ENCODE measurements around the gene LDLRAD1.
"Not testable (repeated sequence)": the region's sequence is repeated elsewhere in the genome, so short reads cannot be mapped to it uniquely, and the experiment has no call there.

Gene LDLRAD1, protein sequence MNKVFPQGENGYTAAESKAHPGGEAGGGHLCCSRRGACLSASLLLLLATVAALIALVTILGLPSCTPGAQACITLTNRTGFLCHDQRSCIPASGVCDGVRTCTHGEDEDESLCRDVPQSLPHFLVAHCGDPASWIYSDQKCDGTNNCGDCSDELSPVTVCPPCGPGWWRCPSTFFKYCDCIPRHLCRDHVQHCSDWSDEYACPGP

DNA sequence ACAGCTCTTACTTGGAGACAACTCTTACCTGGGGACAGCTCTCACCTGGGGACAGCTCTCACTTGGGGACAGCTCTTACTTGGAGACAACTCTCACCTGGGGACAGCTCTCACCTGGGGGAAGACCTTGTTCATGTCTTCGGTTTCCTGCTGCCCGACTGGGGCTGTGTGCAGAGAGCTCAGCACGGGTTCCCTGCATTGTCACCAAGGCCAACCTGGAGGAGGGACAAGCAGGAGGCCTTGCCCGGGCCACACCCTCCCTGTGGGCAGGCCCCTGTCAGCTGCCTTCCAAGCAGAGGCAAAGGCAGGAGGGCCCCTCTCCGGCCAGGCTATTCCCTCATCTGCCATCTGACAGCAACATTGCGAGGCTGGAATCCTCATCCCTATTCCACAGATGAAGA, at the start of gene LDLRAD1:
Gene LDLRAD1, minus strand, starts transcription at position 208 of the 400 bp plus-strand sequence. Its CDS starts 74 bp downstream, at position 134.
- no peak within 1 kb of the TSS for H3K4me3 Mint-ChIP-seq

DNA sequence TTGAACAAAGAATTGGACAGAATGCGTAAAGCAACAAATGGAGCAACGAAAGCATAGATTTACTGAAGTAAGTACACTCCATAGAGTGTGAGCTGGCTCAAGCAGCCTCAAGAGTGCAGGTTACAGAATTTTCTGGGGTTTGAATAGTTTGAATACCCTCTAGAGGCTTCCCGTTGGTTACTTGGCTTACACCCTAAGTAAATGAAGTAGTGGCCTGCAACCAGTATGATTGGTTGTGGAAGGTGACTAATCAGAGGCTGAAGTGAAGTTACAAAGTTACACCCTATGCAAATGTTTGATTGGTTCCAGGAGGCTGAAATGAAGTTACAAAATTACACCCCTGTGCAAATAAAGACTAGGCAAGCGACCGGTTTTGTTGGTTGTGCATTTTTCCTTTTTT, 46.3 kb upstream of the LDLRAD1 start:
- no peak overlapping the region for H3K27ac Mint-ChIP-seq
- no peak overlapping the region for H3K4me3 Mint-ChIP-seq
- intact Hi-C loops (cut with micrococcal nuclease): no loop called here
- H3K36me3 Mint-ChIP-seq (ENCODE audit: low read depth): peaks cover 50% of the 10 kb centered on the region
- no peaks in the 10 kb centered on the region for H3K9me3 Mint-ChIP-seq
- no peaks in the 10 kb centered on the region for H3K27me3 Mint-ChIP-seq
- peaks cover 12% of the 10 kb centered on the region for H3K4me1 Mint-ChIP-seq (ENCODE audit: low read depth)

More for the DNA sequence above, at the start of gene LDLRAD1:
- Mint-ChIP-seq H3K36me3 (ENCODE audit: low read depth) (no peaks in the 10 kb centered on the region), H3K27me3 (peaks cover 2% of the 10 kb centered on the region), H3K27ac (no peak within 1 kb of the TSS), H3K9me3 (no peaks in the 10 kb centered on the region), H3K4me1 (ENCODE audit: low read depth) (no peaks in the 10 kb centered on the region)
- intact Hi-C loops (cut with micrococcal nuclease): no loop called here

DNA sequence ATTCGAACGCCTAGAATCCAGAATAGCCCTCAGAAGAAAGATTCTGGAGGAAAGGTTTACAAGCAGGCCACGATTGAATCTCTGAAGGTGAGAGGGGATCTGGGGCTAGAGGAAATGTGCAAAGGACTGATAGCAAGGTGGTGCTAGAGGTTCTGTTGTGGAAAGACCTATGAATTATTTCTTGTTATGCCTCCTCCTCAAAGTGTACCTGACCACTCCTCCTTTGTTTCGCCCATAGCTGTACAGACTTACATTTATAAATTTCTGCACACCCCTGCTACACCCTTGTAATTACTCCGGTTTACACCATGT, 36.4 kb upstream of the LDLRAD1 start:
- intact Hi-C loops (cut with micrococcal nuclease): loop anchor here (5.0 kb wide), 4 partner anchors 43 to 663 kb away; partner anchors contain the start of genes CYB5RL, MRPL37, SSBP3 and TTC4
- H3K27ac Mint-ChIP-seq: no peak overlapping the region
- H3K27me3 Mint-ChIP-seq: no peaks in the 10 kb centered on the region
- peaks cover 47% of the 10 kb centered on the region for H3K4me1 Mint-ChIP-seq (ENCODE audit: low read depth)
- no peaks in the 10 kb centered on the region for H3K9me3 Mint-ChIP-seq
- H3K4me3 Mint-ChIP-seq: no peak overlapping the region
- H3K36me3 Mint-ChIP-seq (ENCODE audit: low read depth): peaks cover 42% of the 10 kb centered on the region

DNA sequence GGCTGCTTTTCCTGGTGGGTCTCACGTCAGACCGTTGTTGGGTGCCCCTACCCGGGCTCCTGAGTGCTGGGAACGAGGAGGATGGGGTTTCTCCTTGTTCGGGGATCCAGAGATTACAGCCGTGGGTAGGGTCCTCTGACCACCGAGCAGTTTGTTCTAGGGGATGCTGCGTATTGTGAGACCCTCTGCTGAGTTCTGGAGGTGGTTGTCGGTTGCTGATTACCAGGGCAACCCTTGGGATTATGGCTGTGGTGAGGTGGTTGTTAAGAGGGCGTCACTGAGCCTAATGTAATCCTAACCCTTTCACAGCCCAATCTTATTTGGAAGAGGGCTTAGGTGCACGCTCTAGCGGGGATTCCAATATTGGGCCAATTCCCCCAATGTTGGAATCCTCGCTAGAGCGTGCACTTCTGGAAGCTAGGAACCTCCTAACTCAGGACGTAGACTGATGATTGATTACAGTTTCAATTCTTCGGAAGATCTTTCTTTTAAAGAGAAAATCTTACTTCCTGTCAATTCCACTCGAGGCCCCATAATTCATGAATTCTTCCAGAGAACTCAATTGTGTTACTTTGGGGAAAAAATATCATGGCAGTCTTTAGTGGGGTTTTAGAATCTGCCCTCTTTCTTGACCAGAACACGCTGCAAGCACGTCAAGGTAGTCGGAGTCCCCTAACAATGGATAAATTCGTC, 35.9 kb upstream of the LDLRAD1 start:
- Mint-ChIP-seq H3K4me1 (ENCODE audit: low read depth) (peaks cover 47% of the 10 kb centered on the region), H3K27me3 (no peaks in the 10 kb centered on the region), H3K36me3 (ENCODE audit: low read depth) (peaks cover 37% of the 10 kb centered on the region), H3K27ac (no peak overlapping the region), H3K9me3 (no peaks in the 10 kb centered on the region), H3K4me3 (no peak overlapping the region)
- intact Hi-C loops (cut with micrococcal nuclease): loop anchor here (1.0 to 5.0 kb wide), 5 partner anchors 43 to 663 kb away; partner anchors contain the start of genes CYB5RL, LRRC42, MRPL37 and SSBP3

DNA sequence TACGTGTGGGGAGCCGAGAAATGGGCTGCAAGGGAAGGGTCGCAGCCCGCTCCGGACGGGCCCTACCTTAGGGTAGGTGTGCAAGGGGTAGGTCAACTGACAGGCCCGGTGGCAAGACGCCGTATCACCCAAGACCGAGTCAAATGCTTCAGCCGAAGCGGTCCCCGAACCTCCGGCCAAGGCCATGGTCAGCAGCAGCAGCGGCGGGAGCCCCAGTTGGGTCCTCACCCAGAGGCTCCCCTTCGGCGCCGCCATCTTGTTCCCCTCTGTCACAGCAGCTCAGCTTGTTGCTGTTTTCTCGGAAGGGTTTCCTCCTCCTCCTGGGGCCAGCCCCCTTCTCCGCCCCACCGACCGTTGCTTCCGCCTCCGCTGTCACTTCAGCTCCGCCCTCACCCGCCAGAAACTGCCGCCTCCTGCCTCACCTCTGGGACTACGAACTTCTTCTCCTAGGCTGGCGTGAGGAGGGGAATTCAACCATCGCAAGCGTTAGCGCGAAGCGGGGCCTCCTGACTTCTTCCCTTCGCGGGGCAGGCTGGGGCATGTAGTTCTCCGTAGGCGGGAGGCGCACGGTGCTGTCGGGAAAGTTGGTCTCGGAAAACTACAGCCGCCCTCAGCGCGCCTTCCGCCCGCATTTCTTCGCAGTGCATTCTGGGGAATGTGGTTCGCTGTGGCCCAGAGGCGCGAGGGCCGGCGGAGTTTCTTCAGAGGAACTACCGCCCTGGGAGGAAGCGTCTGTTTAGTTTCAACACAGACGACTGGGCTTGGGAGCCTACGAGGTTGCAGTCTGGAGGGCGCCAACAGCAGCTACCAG, 35.2 kb upstream of the LDLRAD1 start, which contains the start of the genes TCEANC2 and TMEM59:
Gene TCEANC2, plus strand, starts transcription at position 675 of the 811 bp plus-strand sequence. CDS start 815 bp downstream, outside the sequence.
Gene TMEM59, minus strand, starts transcription at position 271 of the 811 bp plus-strand sequence. Its CDS starts 16 bp downstream, at position 255.
- peaks cover 29% of the 10 kb centered on the region for H3K36me3 Mint-ChIP-seq (ENCODE audit: low read depth)
- no peak within 1 kb of the TSS for H3K27ac Mint-ChIP-seq

DNA sequence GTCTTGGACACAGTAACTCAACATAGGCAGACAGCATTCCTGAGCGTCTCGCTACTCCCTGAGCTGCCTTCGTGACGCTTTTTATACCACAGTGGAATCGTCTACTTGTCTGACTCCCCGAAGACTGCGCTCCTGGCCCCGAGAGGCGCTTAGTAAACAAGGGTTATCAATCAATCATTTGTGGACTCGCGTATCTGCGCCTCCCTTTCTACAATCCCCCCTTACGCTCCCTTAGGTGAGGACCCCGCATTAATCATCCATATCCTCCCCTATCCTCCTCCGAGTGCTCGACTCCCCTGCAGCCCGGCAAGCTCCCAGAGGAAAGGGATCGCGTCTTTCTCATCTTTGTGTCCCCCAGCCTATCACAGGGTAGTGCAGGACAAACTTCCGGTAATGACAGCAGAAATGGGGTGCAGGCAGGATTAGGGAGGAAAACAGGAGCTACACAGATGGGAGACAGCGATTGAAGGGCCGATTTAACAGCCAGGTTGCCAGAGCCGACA, 34.5 kb upstream of the LDLRAD1 start:
- intact Hi-C loops (cut with micrococcal nuclease): loop anchor here (5.0 kb wide), 4 partner anchors 45 to 665 kb away; partner anchors contain the start of genes CYB5RL, MRPL37, SSBP3 and TTC4
- H3K9me3 Mint-ChIP-seq: no peaks in the 10 kb centered on the region
- no peak overlapping the region for H3K27ac Mint-ChIP-seq
- peaks cover 38% of the 10 kb centered on the region for H3K4me1 Mint-ChIP-seq (ENCODE audit: low read depth)
- no peak overlapping the region for H3K4me3 Mint-ChIP-seq
- H3K36me3 Mint-ChIP-seq (ENCODE audit: low read depth): peaks cover 23% of the 10 kb centered on the region
- H3K27me3 Mint-ChIP-seq: no peaks in the 10 kb centered on the region

More for the DNA sequence above, 35.2 kb upstream of the LDLRAD1 start, which contains the start of the genes TCEANC2 and TMEM59:
- H3K9me3 Mint-ChIP-seq: no peaks in the 10 kb centered on the region
- intact Hi-C loops (cut with micrococcal nuclease): loop anchor here (1.0 to 5.0 kb wide), 5 partner anchors 44 to 664 kb away; partner anchors contain the start of genes CYB5RL, LRRC42, MRPL37 and SSBP3
- peaks cover 40% of the 10 kb centered on the region for H3K4me1 Mint-ChIP-seq (ENCODE audit: low read depth)
- H3K4me3 Mint-ChIP-seq: no peak within 1 kb of the TSS
- H3K27me3 Mint-ChIP-seq: no peaks in the 10 kb centered on the region

DNA sequence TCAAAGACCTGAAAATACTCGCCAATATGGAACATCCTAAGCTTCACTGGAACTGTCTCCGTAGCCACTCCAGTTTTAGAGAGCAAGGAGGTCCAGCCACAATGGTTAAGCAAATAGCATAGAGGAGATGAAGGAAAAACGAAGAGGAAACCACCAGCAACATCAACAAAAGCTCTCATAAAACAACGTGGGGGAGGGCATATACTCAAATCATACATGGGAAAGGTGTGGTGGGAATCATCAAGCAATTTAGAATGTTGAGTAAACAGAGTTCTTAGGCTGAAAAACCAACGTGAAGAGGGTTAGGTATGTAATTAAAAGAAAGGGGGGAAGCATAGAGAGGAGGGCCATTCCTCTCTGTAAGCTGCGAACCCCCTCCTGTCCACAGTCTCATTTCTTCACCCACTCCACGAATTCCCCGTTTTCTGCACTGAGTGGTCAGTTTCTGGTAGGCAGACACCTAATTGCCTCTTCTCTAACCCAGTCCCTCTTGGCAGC, 34.0 kb upstream of the LDLRAD1 start:
- H3K27me3 Mint-ChIP-seq: no peaks in the 10 kb centered on the region
- no peaks in the 10 kb centered on the region for H3K9me3 Mint-ChIP-seq
- intact Hi-C loops (cut with micrococcal nuclease): loop anchor here (5.0 kb wide), 4 partner anchors 45 to 665 kb away; partner anchors contain the start of genes CYB5RL, MRPL37, SSBP3 and TTC4
- H3K36me3 Mint-ChIP-seq (ENCODE audit: low read depth): peaks cover 18% of the 10 kb centered on the region
- no peak overlapping the region for H3K27ac Mint-ChIP-seq
- no peak overlapping the region for H3K4me3 Mint-ChIP-seq
- peaks cover 38% of the 10 kb centered on the region for H3K4me1 Mint-ChIP-seq (ENCODE audit: low read depth)

DNA sequence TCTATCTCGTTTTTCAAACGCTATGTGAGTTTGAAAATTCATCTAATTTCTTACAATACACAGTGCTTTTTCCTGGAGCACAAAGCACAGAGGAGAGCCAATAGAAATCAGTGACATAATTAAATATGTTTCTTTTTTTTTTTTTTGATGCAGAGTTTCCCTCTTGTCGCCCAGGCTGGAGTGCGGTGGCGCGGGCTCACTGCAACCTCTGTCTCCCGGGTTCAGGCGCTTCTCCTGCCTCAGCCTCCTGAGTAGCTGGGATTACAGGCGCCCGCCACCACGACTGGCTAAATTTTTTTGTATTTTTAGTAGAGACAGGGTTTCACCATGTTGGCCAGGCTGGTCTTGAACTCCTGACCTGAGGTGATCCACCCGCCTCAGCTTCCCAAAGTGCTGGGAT, 32.4 kb upstream of the LDLRAD1 start:
- intact Hi-C loops (cut with micrococcal nuclease): loop anchor here (5.0 kb wide), 4 partner anchors 47 to 667 kb away; partner anchors contain the start of genes CYB5RL, MRPL37, SSBP3 and TTC4
- H3K4me3 Mint-ChIP-seq; H3K36me3 Mint-ChIP-seq (ENCODE audit: low read depth); H3K27me3 Mint-ChIP-seq; H3K9me3 Mint-ChIP-seq; H3K27ac Mint-ChIP-seq: not testable (repeated sequence)
- peaks cover 22% of the 10 kb centered on the region for H3K4me1 Mint-ChIP-seq (ENCODE audit: low read depth)

DNA sequence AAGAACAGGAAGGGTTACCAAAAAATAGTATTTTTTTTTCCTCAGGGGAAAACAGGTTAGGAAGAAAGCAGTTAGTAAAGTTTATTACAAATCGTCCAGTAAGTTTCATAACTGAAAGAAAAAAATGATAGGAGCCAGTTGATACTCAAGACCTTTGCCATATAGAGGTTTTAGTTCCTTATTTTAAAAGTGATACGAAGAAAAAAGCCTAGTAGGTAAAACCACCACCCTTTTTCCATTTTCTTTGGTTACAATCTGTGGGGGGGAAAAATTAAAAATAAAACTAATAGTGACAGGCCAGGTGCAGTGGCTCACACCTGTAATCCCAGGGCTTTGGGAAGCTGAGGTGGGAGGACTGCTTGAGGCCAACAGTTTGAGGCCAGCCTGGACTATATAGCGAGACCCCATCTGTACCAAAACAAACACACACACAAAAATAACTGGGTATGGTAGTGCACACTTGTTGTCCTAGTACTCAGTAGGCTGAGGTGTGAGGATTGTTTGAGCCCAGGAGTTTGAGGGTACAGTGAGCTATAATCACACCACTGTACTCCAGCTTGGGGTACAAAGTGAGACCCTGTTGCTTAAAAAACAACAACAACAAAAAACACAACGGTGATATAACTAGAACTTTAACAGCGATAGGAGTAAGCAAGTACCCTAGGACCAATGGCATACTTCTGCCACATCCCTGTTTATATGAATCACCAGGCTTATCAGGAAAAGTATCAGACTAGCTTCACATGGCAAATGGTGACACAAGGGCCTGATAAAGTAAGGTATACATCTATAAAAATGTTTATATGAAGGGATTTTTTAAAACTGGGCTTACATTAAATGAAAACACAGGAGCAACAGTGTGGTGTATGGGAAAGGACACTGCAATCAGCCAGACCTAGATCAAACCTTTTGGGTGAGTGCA, 29.7 kb upstream of the LDLRAD1 start:
- H3K27me3 Mint-ChIP-seq: no peaks in the 10 kb centered on the region
- intact Hi-C loops (cut with micrococcal nuclease): no loop called here
- peaks cover 33% of the 10 kb centered on the region for H3K36me3 Mint-ChIP-seq (ENCODE audit: low read depth)
- H3K9me3 Mint-ChIP-seq: no peaks in the 10 kb centered on the region
- peak overlapping the region; percentile 25 for H3K27ac Mint-ChIP-seq
- H3K4me1 Mint-ChIP-seq (ENCODE audit: low read depth): peaks cover 10% of the 10 kb centered on the region
- no peak overlapping the region for H3K4me3 Mint-ChIP-seq

DNA sequence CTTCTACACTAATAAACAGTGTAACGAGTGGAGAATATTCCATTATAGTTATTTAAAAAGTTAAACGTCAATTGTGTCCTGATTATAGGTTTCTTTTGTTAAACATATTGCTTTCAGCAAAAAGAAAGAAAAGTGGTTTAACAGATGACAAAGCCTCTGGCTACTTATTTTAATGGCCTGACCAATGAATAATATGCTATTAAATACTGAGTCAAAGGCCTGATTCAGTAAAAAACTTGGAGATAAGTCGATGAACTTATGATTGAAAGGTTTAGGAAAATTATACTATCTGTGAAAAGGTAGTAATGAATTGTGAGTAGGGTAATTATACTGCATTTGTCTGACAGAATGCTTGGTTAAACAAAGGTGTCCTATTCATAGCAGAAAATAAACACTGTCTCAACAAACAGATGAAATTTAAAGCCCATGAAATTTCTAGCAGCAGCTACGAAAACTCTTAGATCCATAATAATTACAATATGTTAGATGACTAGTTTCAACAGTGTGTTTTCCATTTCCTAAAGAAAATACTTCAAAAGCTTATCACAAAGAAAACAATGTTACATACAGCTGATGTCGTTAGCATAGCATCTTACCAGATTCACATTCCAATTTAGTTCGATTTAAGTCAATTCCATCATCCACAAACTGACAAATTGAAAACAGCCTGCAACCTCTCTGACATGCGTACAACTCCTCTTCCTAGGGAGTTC, 28.8 kb upstream of the LDLRAD1 start:
- Mint-ChIP-seq H3K4me3 (no peak overlapping the region), H3K36me3 (ENCODE audit: low read depth) (peaks cover 41% of the 10 kb centered on the region), H3K27me3 (no peaks in the 10 kb centered on the region), H3K27ac (peak overlapping the region; percentile 25), H3K9me3 (no peaks in the 10 kb centered on the region), H3K4me1 (ENCODE audit: low read depth) (peaks cover 10% of the 10 kb centered on the region)
- intact Hi-C loops (cut with micrococcal nuclease): no loop called here

DNA sequence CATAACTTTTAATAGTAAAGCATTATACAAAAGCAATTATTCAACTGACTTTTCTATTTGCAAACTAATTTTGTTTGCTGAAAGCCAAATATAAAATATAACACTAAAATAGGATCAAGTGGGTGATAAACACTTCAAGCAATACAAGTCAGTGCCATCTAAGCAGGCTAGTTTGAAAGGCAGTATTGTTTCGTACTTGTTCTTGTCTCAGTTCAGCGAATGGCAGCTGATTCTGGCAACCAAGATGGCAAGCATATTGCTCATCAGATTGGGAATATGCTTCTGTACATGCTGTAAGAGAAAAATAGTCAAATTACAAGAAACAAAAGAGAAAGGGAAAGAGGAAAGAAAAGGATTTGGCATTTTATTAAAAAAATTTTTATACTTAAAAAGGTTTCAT, 27.5 kb upstream of the LDLRAD1 start:
- peaks cover 48% of the 10 kb centered on the region for H3K36me3 Mint-ChIP-seq (ENCODE audit: low read depth)

DNA sequence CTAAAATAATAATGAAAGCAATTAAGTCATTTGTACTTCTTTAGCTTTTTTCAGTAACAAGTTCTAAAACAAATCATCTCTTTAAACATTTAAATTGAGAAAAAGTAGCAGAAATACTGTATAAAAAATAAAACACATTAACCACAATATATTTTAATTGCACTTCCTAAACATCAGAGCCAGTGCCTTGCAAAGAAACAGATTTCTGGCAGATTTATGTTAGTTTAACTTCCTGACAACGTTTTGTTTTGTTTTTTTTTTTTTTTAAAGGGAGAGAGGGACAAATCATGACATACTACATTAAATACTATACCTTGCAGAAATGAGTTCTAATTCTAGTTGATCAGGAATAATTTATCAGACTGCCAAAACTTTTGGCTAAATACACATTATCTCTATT, 23.8 kb upstream of the LDLRAD1 start:
- no peak overlapping the region for H3K27ac Mint-ChIP-seq
- intact Hi-C loops (cut with micrococcal nuclease): no loop called here
- H3K4me3 Mint-ChIP-seq: no peak overlapping the region
- H3K36me3 Mint-ChIP-seq (ENCODE audit: low read depth): peaks cover 77% of the 10 kb centered on the region
- H3K9me3 Mint-ChIP-seq: no peaks in the 10 kb centered on the region
- H3K27me3 Mint-ChIP-seq: no peaks in the 10 kb centered on the region
- no peaks in the 10 kb centered on the region for H3K4me1 Mint-ChIP-seq (ENCODE audit: low read depth)

More for the DNA sequence above, 27.5 kb upstream of the LDLRAD1 start:
- peaks cover 10% of the 10 kb centered on the region for H3K4me1 Mint-ChIP-seq (ENCODE audit: low read depth)
- intact Hi-C loops (cut with micrococcal nuclease): no loop called here
- H3K27me3 Mint-ChIP-seq: no peaks in the 10 kb centered on the region
- no peak overlapping the region for H3K27ac Mint-ChIP-seq
- H3K9me3 Mint-ChIP-seq: no peaks in the 10 kb centered on the region
- H3K4me3 Mint-ChIP-seq: no peak overlapping the region
